Left ventricle myocardium inferior (tissue), 1 donor: Measurements from ENCODE around the gene CDHR2. TPM values are rescaled to one million over a fixed set of nuclear protein-coding genes. Genes with fewer than 3 reads are reported as not detected.

Source experiments
- DNase-seq: peaks from one replicate; pipeline ENCODE4 v3.0.0-alpha.2; 2020
- H3K27ac ChIP-seq: fragments of 200-600 bp; replicated peaks from 2 replicates; pipeline ENCODE4 v1.8.0; 2021
- H3K27me3 ChIP-seq: fragments of 200-600 bp; 2 replicates; pipeline ENCODE4 v1.8.0; 2021; ENCODE audit warnings: low read depth
- H3K36me3 ChIP-seq: fragments of 200-600 bp; 2 replicates; pipeline ENCODE4 v1.8.0; 2021
- H3K4me1 ChIP-seq: fragments of 200-600 bp; 2 replicates; pipeline ENCODE4 v1.8.0; 2021
- H3K4me3 ChIP-seq: fragments of 200-600 bp; 2 replicates; pipeline ENCODE4 v1.8.0; 2021; ENCODE audit warnings: mild to moderate bottlenecking, moderate library complexity
- H3K9me3 ChIP-seq: fragments of 200-600 bp; replicated peaks from 2 replicates; pipeline ENCODE4 v1.8.0; 2021
- CTCF ChIP-seq: fragments of 200-600 bp; IDR thresholded peaks from 2 replicates; pipeline ENCODE4 v1.8.0; 2021; ENCODE audit warnings: antibody characterized with exemption, mild to moderate bottlenecking, borderline replicate concordance
- intact Hi-C: fragments of 100-400 bp; cut with micrococcal nuclease; formaldehyde crosslinking; loops from one replicate; pipeline ENCODE4 v1.11.0; 2022
- total RNA-seq: library from RNA; stranded (reverse); fragmentation: NEBNext Ultra II Directional; extraction: Animal tissue kit (Norgen Biotek cat#: 25700); gene quantifications from one replicate; pipeline ENCODE4 v1.2.1, GENCODE V29; 2021
- donor health status: DM: no; HTN: yes; CAD: no; lungs with severe emphysema.

CDHR2 gene
- total RNA-seq, 1 donor from 2014 or later: 0.33 TPM

GRCh38 chr5:176525677-176526076 lies 23.5 kb upstream of the CDHR2 start:
- TF ChIP-seq CTCF: no peak
- Histone ChIP-seq H3K4me1 (peaks cover 22% of the 10 kb centered on the region), H3K9me3 (no peaks in the 10 kb centered on the region), H3K27me3 (no peaks in the 10 kb centered on the region), H3K27ac (no peak overlapping the region), H3K4me3 (no peak overlapping the region), H3K36me3 (peaks cover 33% of the 10 kb centered on the region)
- DNase-seq: no peak
- intact Hi-C loops: no loop called here

GRCh38 chr5:176526462-176526861 lies 22.7 kb upstream of the CDHR2 start:
- intact Hi-C loops: no loop called here
- H3K4me1 ChIP-seq: peaks cover 30% of the 10 kb centered on the region
- H3K27me3 ChIP-seq: no peaks in the 10 kb centered on the region
- H3K27ac ChIP-seq: no peak overlapping the region
- no peak for TF ChIP-seq CTCF
- peaks cover 40% of the 10 kb centered on the region for H3K36me3 ChIP-seq
- DNase-seq: no peak
- no peak overlapping the region for H3K4me3 ChIP-seq
- no peaks in the 10 kb centered on the region for H3K9me3 ChIP-seq

GRCh38 chr5:176527246-176528222 lies 21.6 kb upstream of the CDHR2 start:
- H3K4me3 ChIP-seq: no peak overlapping the region
- peaks cover 41% of the 10 kb centered on the region for H3K4me1 ChIP-seq
- intact Hi-C loops: no loop called here
- H3K27ac ChIP-seq: no peak overlapping the region
- DNase-seq: no peak
- H3K27me3 ChIP-seq: no peaks in the 10 kb centered on the region
- no peaks in the 10 kb centered on the region for H3K9me3 ChIP-seq
- TF ChIP-seq CTCF: no peak
- peaks cover 48% of the 10 kb centered on the region for H3K36me3 ChIP-seq

- Histone ChIP-seq H3K9me3 (no peaks in the 10 kb centered on the region), H3K27me3 (no peaks in the 10 kb centered on the region), H3K4me1 (peaks cover 48% of the 10 kb centered on the region), H3K27ac (peak overlapping the region; percentile 11), H3K36me3 (peaks cover 48% of the 10 kb centered on the region), H3K4me3 (no peak overlapping the region)
- TF ChIP-seq CTCF: no peak
- intact Hi-C loops: no loop called here
- DNase-seq: no peak
Measured at GRCh38 chr5:176528301-176528700, 20.8 kb upstream of the CDHR2 start.

- Histone ChIP-seq H3K27ac (peak overlapping the region; percentile 11), H3K27me3 (no peaks in the 10 kb centered on the region), H3K4me1 (peaks cover 53% of the 10 kb centered on the region), H3K36me3 (peaks cover 48% of the 10 kb centered on the region), H3K9me3 (no peaks in the 10 kb centered on the region), H3K4me3 (no peak overlapping the region)
- no peak for DNase-seq
- intact Hi-C loops: no loop called here
- TF ChIP-seq CTCF: no peak
Measured at GRCh38 chr5:176528761-176529115, 20.4 kb upstream of the CDHR2 start.
